ENCODE measurements around the gene LDAH.
"Not testable (repeated sequence)": the region's sequence is repeated elsewhere in the genome, so short reads cannot be mapped to it uniquely, and the experiment has no call there.

LDAH gene

GRCh38 chr2:20723543-20723942 lies 99.4 kb downstream of the LDAH start:
- peak; percentile 32 for DNase-seq (ENCODE audit: low read depth)

- DNase-seq (ENCODE audit: low read depth), result no peak
Observed at GRCh38 chr2:20722592-20723240, 100.2 kb downstream of the LDAH start.

- DNase-seq (ENCODE audit: low read depth), result no peak
Observed at GRCh38 chr2:20717641-20718040, 105.3 kb downstream of the LDAH start.

GRCh38 chr2:20716164-20716563 lies 106.7 kb downstream of the LDAH start:
- DNase-seq (ENCODE audit: low read depth), result not testable (repeated sequence)

GRCh38 chr2:20714412-20714811 lies 108.5 kb downstream of the LDAH start:
- DNase-seq (ENCODE audit: low read depth), result not testable (repeated sequence)

GRCh38 chr2:20713585-20713984 lies 109.3 kb downstream of the LDAH start:
- not testable (repeated sequence) for DNase-seq (ENCODE audit: low read depth)

GRCh38 chr2:20711641-20712040 lies 111.3 kb downstream of the LDAH start:
- DNase-seq (ENCODE audit: low read depth), result not testable (repeated sequence)

GRCh38 chr2:20707601-20708000 lies 115.3 kb downstream of the LDAH start:
- DNase-seq (ENCODE audit: low read depth), result no peak

GRCh38 chr2:20706786-20707185 lies 116.1 kb downstream of the LDAH start:
- DNase-seq (ENCODE audit: low read depth), result no peak

GRCh38 chr2:20706217-20706616 lies 116.7 kb downstream of the LDAH start:
- no peak for DNase-seq (ENCODE audit: low read depth)

GRCh38 chr2:20704886-20705285 lies 118.0 kb downstream of the LDAH start:
- no peak for DNase-seq (ENCODE audit: low read depth)

GRCh38 chr2:20702563-20702962 lies 120.3 kb downstream of the LDAH start:
- peak; percentile 19 for DNase-seq (ENCODE audit: low read depth)

- DNase-seq (ENCODE audit: low read depth), result no peak
Observed at GRCh38 chr2:20698916-20699613, 123.8 kb downstream of the LDAH start.

GRCh38 chr2:20697322-20697934 lies 125.5 kb downstream of the LDAH start:
- DNase-seq (ENCODE audit: low read depth), result no peak

- DNase-seq (ENCODE audit: low read depth), result no peak
Observed at GRCh38 chr2:20696366-20696765, 126.5 kb downstream of the LDAH start.

GRCh38 chr2:20693317-20693716 lies 129.6 kb downstream of the LDAH start:
- no peak for DNase-seq (ENCODE audit: low read depth)

- no peak for DNase-seq (ENCODE audit: low read depth)
Observed at GRCh38 chr2:20692081-20692480, 130.8 kb downstream of the LDAH start.

- no peak for DNase-seq (ENCODE audit: low read depth)
Observed at GRCh38 chr2:20691076-20691734, 131.7 kb downstream of the LDAH start.

GRCh38 chr2:20689428-20690264 lies 133.3 kb downstream of the LDAH start:
- DNase-seq (ENCODE audit: low read depth), result no peak

- DNase-seq (ENCODE audit: low read depth), result no peak
Observed at GRCh38 chr2:20687260-20687832, 135.6 kb downstream of the LDAH start.

GRCh38 chr2:20684581-20685063 lies 138.3 kb downstream of the LDAH start:
- DNase-seq (ENCODE audit: low read depth), result no peak
